GM18909 (cell line): ENCODE data around the gene KIAA0319L.
"Not testable (repeated sequence)": the region's sequence is repeated elsewhere in the genome, so short reads cannot be mapped to it uniquely, and the experiment has no call there.

Experiments
- ATAC-seq: cut with Tn5 transposase; IDR thresholded peaks from one replicate; pipeline ENCODE4 v1.9.1; 2021; ENCODE audit warnings: mild to moderate bottlenecking; ENCODE audit not compliant: unreplicated experiment, poor library complexity

The KIAA0319L gene

GRCh38 chr1:35500439-35500838, 56.8 kb downstream of the KIAA0319L start:
- no peak for ATAC-seq

GRCh38 chr1:35499652-35500176, 57.5 kb downstream of the KIAA0319L start:
- ATAC-seq = no peak

- no peak for ATAC-seq
Measured at GRCh38 chr1:35499231-35499630, 58.0 kb downstream of the KIAA0319L start.

GRCh38 chr1:35497571-35497970, 59.6 kb downstream of the KIAA0319L start:
- no peak for ATAC-seq

- ATAC-seq = no peak
Measured at GRCh38 chr1:35490250-35490649, 67.0 kb downstream of the KIAA0319L start.

- no peak for ATAC-seq
Measured at GRCh38 chr1:35488336-35488735, 68.9 kb downstream of the KIAA0319L start.

GRCh38 chr1:35486858-35487408, 70.3 kb downstream of the KIAA0319L start:
- no peak for ATAC-seq

GRCh38 chr1:35481229-35481628, 76.0 kb downstream of the KIAA0319L start:
- ATAC-seq = no peak

GRCh38 chr1:35477870-35478269, 79.3 kb downstream of the KIAA0319L start:
- no peak for ATAC-seq

- no peak for ATAC-seq
Measured at GRCh38 chr1:35475856-35476674, 81.1 kb downstream of the KIAA0319L start.

- no peak for ATAC-seq
Measured at GRCh38 chr1:35475356-35475755, 81.8 kb downstream of the KIAA0319L start.

- not testable (repeated sequence) for ATAC-seq
Measured at GRCh38 chr1:35473216-35473615, 84.0 kb downstream of the KIAA0319L start.

GRCh38 chr1:35470977-35471613, 86.1 kb downstream of the KIAA0319L start:
- no peak for ATAC-seq

- no peak for ATAC-seq
Measured at GRCh38 chr1:35466120-35466519, 91.1 kb downstream of the KIAA0319L start.

- ATAC-seq = not testable (repeated sequence)
Measured at GRCh38 chr1:35463749-35464148, 93.5 kb downstream of the KIAA0319L start.

GRCh38 chr1:35463232-35463631, 94.0 kb downstream of the KIAA0319L start:
- ATAC-seq = no peak

- ATAC-seq = no peak
Measured at GRCh38 chr1:35461966-35462651, 95.1 kb downstream of the KIAA0319L start.

GRCh38 chr1:35460796-35461195, 96.4 kb downstream of the KIAA0319L start:
- no peak for ATAC-seq

- ATAC-seq = no peak
Measured at GRCh38 chr1:35454616-35455015, 102.6 kb downstream of the KIAA0319L start.

- no peak for ATAC-seq
Measured at GRCh38 chr1:35454176-35454575, 103.0 kb downstream of the KIAA0319L start.

- no peak for ATAC-seq
Measured at GRCh38 chr1:35453031-35453430, 104.2 kb downstream of the KIAA0319L start.
